SK-N-SH treated with all-trans-retinoic acid at 6 μM for 48 hours (cell line): ENCODE data around the gene HPS4.

Experiments used
- ARNTL ChIP-seq: fragments of 450-650 bp; formaldehyde crosslinking; IDR thresholded peaks from 2 replicates; pipeline ENCODE4 v1.5.0; 2020; ENCODE audit warnings: low read depth, mild to moderate bottlenecking, moderate library complexity, borderline replicate concordance
- BACH2 ChIP-seq: fragments of 250-450 bp; sonication (Bioruptor Pico); IDR thresholded peaks from 2 replicates; pipeline ENCODE4 v1.9.0; 2021; ENCODE audit warnings: mild to moderate bottlenecking, borderline replicate concordance
- CSDC2 ChIP-seq: fragments of 250-450 bp; sonication (Bioruptor Pico); IDR thresholded peaks from 2 replicates; pipeline ENCODE4 v1.5.0; 2020; ENCODE audit warnings: mild to moderate bottlenecking, moderate library complexity
- ISL1 ChIP-seq: fragments of 250-450 bp; sonication (Bioruptor Pico); IDR thresholded peaks from 2 replicates; pipeline ENCODE4 v2.1.2; 2022; ENCODE audit warnings: mild to moderate bottlenecking, moderate library complexity
- RARB ChIP-seq: fragments of 250-450 bp; sonication (Bioruptor Pico); IDR thresholded peaks from 2 replicates; pipeline ENCODE4 v1.8.0; 2021; ENCODE audit warnings: mild to moderate bottlenecking, moderate library complexity
- TCF4 ChIP-seq: fragments of 250-450 bp; sonication (Bioruptor Pico); IDR thresholded peaks from 2 replicates; pipeline ENCODE4 v1.8.0; 2021; ENCODE audit warnings: mild to moderate bottlenecking, moderate library complexity, borderline replicate concordance
- ZFP3 ChIP-seq: fragments of 250-450 bp; sonication (Bioruptor Pico); IDR thresholded peaks from 2 replicates; pipeline ENCODE4 v1.5.0; 2020; ENCODE audit warnings: mild to moderate bottlenecking, moderate library complexity
- ZFP30 ChIP-seq: fragments of 450-650 bp; formaldehyde crosslinking; IDR thresholded peaks from 2 replicates; pipeline ENCODE4 v1.5.0; 2022; ENCODE audit warnings: mild to moderate bottlenecking, moderate library complexity
- TF ChIP-seq, protein P1 (sequence below): fragments of 250-450 bp; sonication (Bioruptor Pico); IDR thresholded peaks from 2 replicates; pipeline ENCODE4 v1.8.0; 2020; ENCODE audit warnings: mild to moderate bottlenecking, moderate library complexity, borderline replicate concordance

- no peak for TF ChIP-seq ZFP3 (CRISPR knock-in tag)
- no peak for TF ChIP-seq CSDC2
- TF ChIP-seq TCF4 (CRISPR knock-in tag): no peak
- TF ChIP-seq RARB (CRISPR knock-in tag): no peak
- TF ChIP-seq, protein P1, sequence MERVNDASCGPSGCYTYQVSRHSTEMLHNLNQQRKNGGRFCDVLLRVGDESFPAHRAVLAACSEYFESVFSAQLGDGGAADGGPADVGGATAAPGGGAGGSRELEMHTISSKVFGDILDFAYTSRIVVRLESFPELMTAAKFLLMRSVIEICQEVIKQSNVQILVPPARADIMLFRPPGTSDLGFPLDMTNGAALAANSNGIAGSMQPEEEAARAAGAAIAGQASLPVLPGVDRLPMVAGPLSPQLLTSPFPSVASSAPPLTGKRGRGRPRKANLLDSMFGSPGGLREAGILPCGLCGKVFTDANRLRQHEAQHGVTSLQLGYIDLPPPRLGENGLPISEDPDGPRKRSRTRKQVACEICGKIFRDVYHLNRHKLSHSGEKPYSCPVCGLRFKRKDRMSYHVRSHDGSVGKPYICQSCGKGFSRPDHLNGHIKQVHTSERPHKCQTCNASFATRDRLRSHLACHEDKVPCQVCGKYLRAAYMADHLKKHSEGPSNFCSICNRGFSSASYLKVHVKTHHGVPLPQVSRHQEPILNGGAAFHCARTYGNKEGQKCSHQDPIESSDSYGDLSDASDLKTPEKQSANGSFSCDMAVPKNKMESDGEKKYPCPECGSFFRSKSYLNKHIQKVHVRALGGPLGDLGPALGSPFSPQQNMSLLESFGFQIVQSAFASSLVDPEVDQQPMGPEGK (CRISPR knock-in tag): no peak
- TF ChIP-seq ZFP30 (CRISPR knock-in tag): no peak
- TF ChIP-seq ARNTL (CRISPR knock-in tag): no peak
- TF ChIP-seq BACH2 (CRISPR knock-in tag): no peak
- TF ChIP-seq ISL1 (CRISPR knock-in tag): no peak
These were observed 30.3 kb upstream of the HPS4 start for GRCh38 chr22:26513838-26514237.
